ENCODE results near the gene ALDH1B1. TPM values are rescaled to one million over a fixed set of nuclear protein-coding genes. Genes with fewer than 3 reads are reported as not detected.

Gene ALDH1B1
- total and polyA plus RNA-seq, 2 of the 13 experiments (the other 11 are each of a cell fraction or from before 2014, with no cell fraction given): 45.1 to 125 TPM

- in situ Hi-C loops (cut with HindIII; ENCODE audit: extremely low pct_ligation_motif_present, low pct_unique_long_range_greater_than_20kb): no loop called here
- 0 out of 2 replicates have a peak overlapping the region, but pooled peaks have one; percentile 28 for H3K4me2 ChIP-seq (ENCODE audit: low read depth, low read length)
- POLR2A ChIA-PET: interaction anchor here (0.8 to 1.7 kb wide), 3 partner anchors 9 to 53 kb away, joined by 3 to 6 read pairs (median 3); no protein-coding TSS in a partner anchor
- H2AFZ ChIP-seq (ENCODE audit: low read length): no peak overlapping the region
- H3K27ac ChIP-seq (ENCODE audit: extremely low read length, insufficient read depth, low read length): no peak overlapping the region
- H3K36me3 ChIP-seq (replicated peaks in 1 of 2; ENCODE audit: control insufficient read depth in 1 of 2, insufficient read depth in 2 of 2, low read length in 2 of 2): no peaks in the 10 kb centered on the region
- FAIRE-seq (no peak), ATAC-seq (no peak), DNase-seq (ENCODE audit: low spot score) (peak; percentile 45)
- no peaks in the 10 kb centered on the region for H4K20me1 ChIP-seq (ENCODE audit: insufficient read depth, low read length)
- H3K27me3 ChIP-seq (ENCODE audit: control insufficient read depth in 1 of 2, insufficient read depth in 2 of 2, low read length in 2 of 2): peaks cover 0 to 5% of the 10 kb centered on the region in 2 experiments; a peak in 2 of 5 replicates
- BruUV-seq (replicated peaks): no TSS peak
- no peak overlapping the region; the same call in 1 of the 2 replicates for H3K9ac ChIP-seq (ENCODE audit: insufficient read depth, low read depth, low read length)
- H3K4me3 ChIP-seq (replicated peaks in 1 of 3; ENCODE audit: insufficient read depth in 1 of 3, low read depth in 2 of 3, low read length in 3 of 3): no peak overlapping the region
- CTCF ChIA-PET (ENCODE audit: low intra/inter-chr PET ratio, low total read pairs): interaction anchor here (1.2 to 2.2 kb wide), 2 partner anchors 34 to 63 kb away, joined by 3 to 14 read pairs; no protein-coding TSS in a partner anchor
- no peaks in the 10 kb centered on the region for H3K9me3 ChIP-seq (ENCODE audit: low read length)
- intact Hi-C loops (cut with micrococcal nuclease; ENCODE audit: unreplicated experiment): loop anchor here (5.0 to 10.0 kb wide), 2 partner anchors 188 to 390 kb away; partner anchors contain the start of gene ANKRD18A
- H3K79me2 ChIP-seq (ENCODE audit: insufficient read depth, low read length): peaks cover 3% of the 10 kb centered on the region
- WGBS (ENCODE audit: low lambda C conversion rate): 14% methylated on average over 3 of the region's 3 CpGs
- peaks cover 67% of the 10 kb centered on the region for H3K4me1 ChIP-seq (ENCODE audit: insufficient read depth, low read length)
- TF ChIP-seq ZBTB26 (CRISPR knock-in tag; IDR thresholded peaks at IDR 0.05; ENCODE audit: borderline replicate concordance) (no peak), ZNF687 (CRISPR knock-in tag; IDR thresholded peaks at IDR 0.05) (no peak), GMEB1 (CRISPR knock-in tag; IDR thresholded peaks at IDR 0.05; ENCODE audit: borderline replicate concordance) (no peak), SOX13 (IDR thresholded peaks at IDR 0.05) (peak; percentile 83), SOX13 (CRISPR knock-in tag; conservative IDR thresholded peaks at IDR 0.05 in 1 of 2, IDR thresholded peaks at IDR 0.05 in 1 of 2) (peak in 1 of 2 experiments; percentile 94; a peak in 2 of 4 replicates), HMGXB3 (CRISPR knock-in tag; IDR thresholded peaks at IDR 0.05; ENCODE audit: borderline replicate concordance) (no peak)
Observed at GRCh38 chr9:38434365-38434764, 41.9 kb downstream of the ALDH1B1 start.

Data from HepG2 (cell line).